Nephron progenitor cell (in vitro differentiated cells): Measurements from ENCODE around the gene DNTTIP2.
"Not testable (repeated sequence)": the region's sequence is repeated elsewhere in the genome, so short reads cannot be mapped to it uniquely, and the experiment has no call there.

Experiments used
- DNase-seq: peaks from one replicate; pipeline ENCODE4 v3.0.0; 2021
- H3K27ac Mint-ChIP-seq: 2 replicates; pipeline ENCODE4 v1.8.0; 2021; ENCODE audit warnings: mild to moderate bottlenecking, moderate library complexity, mixed read lengths
- H3K27me3 Mint-ChIP-seq: 2 replicates; pipeline ENCODE4 v1.8.0; 2021; ENCODE audit warnings: mild to moderate bottlenecking, low read depth, mixed read lengths; ENCODE audit not compliant: poor library complexity
- H3K36me3 Mint-ChIP-seq: 2 replicates; pipeline ENCODE4 v1.8.0; 2021; ENCODE audit warnings: low read depth, mixed read lengths
- H3K4me1 Mint-ChIP-seq: 2 replicates; pipeline ENCODE4 v1.8.0; 2021; ENCODE audit warnings: mixed read lengths
- H3K4me3 Mint-ChIP-seq: 2 replicates; pipeline ENCODE4 v1.8.0; 2021; ENCODE audit warnings: mild to moderate bottlenecking, moderate library complexity, mixed read lengths
- H3K9me3 Mint-ChIP-seq: 2 replicates; pipeline ENCODE4 v1.8.0; 2021; ENCODE audit warnings: mild to moderate bottlenecking, moderate library complexity, mixed read lengths
- TF ChIP-seq, protein P1 (sequence below): fragments of 200-600 bp; sonication (generic); IDR thresholded peaks from 2 replicates; pipeline ENCODE4 v1.5.0; 2021; ENCODE audit warnings: antibody characterized with exemption

DNTTIP2 gene, protein sequence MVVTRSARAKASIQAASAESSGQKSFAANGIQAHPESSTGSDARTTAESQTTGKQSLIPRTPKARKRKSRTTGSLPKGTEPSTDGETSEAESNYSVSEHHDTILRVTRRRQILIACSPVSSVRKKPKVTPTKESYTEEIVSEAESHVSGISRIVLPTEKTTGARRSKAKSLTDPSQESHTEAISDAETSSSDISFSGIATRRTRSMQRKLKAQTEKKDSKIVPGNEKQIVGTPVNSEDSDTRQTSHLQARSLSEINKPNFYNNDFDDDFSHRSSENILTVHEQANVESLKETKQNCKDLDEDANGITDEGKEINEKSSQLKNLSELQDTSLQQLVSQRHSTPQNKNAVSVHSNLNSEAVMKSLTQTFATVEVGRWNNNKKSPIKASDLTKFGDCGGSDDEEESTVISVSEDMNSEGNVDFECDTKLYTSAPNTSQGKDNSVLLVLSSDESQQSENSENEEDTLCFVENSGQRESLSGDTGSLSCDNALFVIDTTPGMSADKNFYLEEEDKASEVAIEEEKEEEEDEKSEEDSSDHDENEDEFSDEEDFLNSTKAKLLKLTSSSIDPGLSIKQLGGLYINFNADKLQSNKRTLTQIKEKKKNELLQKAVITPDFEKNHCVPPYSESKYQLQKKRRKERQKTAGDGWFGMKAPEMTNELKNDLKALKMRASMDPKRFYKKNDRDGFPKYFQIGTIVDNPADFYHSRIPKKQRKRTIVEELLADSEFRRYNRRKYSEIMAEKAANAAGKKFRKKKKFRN

DNA sequence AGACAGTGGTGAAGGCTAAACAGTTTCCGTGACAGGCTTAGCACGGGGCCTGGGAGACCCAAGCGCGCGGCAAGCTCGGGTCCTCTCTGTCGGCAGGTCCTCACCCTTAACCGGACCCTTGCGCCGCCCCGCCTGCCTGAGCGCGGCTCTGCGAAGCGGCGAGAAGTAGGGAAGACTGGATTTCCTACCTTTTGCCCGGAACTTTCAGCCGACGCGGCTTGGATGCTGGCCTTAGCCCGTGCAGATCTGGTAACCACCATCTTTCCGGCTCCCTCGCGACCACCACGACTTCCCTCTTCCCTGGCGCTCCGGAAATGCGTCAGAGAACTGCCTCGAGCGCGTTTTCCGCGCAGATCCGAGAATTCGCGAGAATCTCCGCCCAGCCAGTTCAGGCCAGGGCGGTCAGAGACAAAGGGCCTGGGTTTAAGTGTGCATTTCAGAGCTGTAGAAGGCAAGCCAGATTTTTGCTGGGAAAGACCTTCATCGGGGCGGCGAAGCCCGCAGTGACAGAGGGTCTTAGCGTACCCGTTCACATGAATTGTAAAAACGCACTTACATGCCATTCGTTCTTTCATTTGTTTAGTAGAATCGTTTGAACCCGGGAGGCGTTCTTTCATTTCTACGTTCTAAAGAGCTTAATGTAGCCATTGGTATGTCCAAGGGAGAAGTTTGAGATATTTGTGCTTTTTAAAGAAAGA lies at the start of gene DNTTIP2:
TSS of gene DNTTIP2 (minus strand) at position 318 of the 698 bp plus-strand sequence. CDS start at position 260, 58 bp downstream.
- peak; percentile 89 for DNase-seq
- no peaks in the 10 kb centered on the region for H3K27me3 Mint-ChIP-seq
- TF ChIP-seq, protein P1, sequence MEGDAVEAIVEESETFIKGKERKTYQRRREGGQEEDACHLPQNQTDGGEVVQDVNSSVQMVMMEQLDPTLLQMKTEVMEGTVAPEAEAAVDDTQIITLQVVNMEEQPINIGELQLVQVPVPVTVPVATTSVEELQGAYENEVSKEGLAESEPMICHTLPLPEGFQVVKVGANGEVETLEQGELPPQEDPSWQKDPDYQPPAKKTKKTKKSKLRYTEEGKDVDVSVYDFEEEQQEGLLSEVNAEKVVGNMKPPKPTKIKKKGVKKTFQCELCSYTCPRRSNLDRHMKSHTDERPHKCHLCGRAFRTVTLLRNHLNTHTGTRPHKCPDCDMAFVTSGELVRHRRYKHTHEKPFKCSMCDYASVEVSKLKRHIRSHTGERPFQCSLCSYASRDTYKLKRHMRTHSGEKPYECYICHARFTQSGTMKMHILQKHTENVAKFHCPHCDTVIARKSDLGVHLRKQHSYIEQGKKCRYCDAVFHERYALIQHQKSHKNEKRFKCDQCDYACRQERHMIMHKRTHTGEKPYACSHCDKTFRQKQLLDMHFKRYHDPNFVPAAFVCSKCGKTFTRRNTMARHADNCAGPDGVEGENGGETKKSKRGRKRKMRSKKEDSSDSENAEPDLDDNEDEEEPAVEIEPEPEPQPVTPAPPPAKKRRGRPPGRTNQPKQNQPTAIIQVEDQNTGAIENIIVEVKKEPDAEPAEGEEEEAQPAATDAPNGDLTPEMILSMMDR: no peak
- peaks cover 33% of the 10 kb centered on the region for H3K36me3 Mint-ChIP-seq
- H3K4me3 Mint-ChIP-seq: peak within 1 kb of the TSS; percentile 90
- peak within 1 kb of the TSS; percentile 100 for H3K27ac Mint-ChIP-seq
- H3K4me1 Mint-ChIP-seq: peaks cover 33% of the 10 kb centered on the region
- no peaks in the 10 kb centered on the region for H3K9me3 Mint-ChIP-seq

DNA sequence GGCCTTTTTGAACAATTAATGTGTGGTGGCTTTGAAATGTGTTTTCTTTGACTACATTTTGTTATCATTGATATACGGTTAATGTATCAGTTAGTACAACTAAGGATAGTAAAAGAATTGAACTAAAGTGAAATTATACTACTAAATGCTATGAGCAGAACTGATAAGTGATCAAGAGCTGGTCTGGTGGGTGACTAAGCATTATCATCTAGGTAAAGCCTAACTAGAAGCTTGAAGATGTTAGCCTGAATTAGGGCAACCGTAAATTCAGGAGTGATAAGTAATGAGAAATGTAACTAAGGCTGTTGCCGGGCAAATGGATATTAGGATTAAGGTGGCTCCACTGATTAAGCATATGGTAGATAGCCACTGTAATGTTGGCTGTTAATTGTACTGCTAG lies 46.2 kb upstream of the DNTTIP2 start:
- TF ChIP-seq, protein P1: no peak
- Mint-ChIP-seq H3K27ac (no peak overlapping the region), H3K9me3 (peaks cover 18% of the 10 kb centered on the region), H3K4me3 (no peak overlapping the region), H3K27me3 (peaks cover 3% of the 10 kb centered on the region), H3K4me1 (no peaks in the 10 kb centered on the region), H3K36me3 (no peaks in the 10 kb centered on the region)
- DNase-seq: no peak

DNA sequence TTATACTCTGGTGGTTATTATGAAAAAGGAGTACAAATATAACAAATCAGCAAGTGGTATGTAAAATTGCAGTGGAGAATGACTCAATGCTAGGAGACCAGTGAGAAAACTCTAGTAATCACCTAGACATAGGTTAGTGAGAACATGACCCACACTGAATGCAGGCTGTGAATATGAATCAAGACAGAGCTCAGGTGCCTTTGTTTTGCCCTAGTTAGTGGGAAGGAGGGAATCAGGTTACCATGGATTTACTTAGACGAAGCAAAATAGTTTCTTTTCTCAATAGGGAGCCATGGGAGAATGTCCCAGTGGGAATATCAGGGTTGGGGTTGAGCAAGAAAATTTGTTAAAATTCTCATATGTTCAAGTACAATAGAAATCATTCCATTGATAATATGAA lies 40.8 kb upstream of the DNTTIP2 start:
- Mint-ChIP-seq H3K36me3 (no peaks in the 10 kb centered on the region), H3K27me3 (peaks cover under 1% of the 10 kb centered on the region), H3K27ac (no peak overlapping the region), H3K4me1 (no peaks in the 10 kb centered on the region), H3K9me3 (peaks cover 25% of the 10 kb centered on the region), H3K4me3 (no peak overlapping the region)
- TF ChIP-seq, protein P1: no peak
- no peak for DNase-seq

DNA sequence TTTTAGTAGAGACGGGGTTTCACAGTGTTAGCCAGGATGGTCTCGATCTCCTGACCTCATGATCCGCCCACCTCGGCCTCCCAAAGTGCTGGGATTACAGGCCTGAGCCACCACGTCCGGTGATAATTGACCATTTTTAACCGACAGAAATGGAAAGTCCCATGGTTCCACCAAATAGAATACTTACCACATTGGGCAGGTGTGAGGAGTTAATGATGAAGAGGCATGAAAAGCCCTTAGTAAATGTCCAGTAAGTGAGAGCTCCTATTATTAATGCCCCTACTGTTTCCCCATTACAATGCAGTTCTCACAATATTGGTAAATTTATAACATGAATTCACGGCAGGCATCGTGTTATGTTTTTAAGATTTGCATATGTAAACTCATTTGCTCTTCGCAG lies 38.3 kb upstream of the DNTTIP2 start:
- Mint-ChIP-seq H3K9me3 (peaks cover 32% of the 10 kb centered on the region), H3K4me1 (no peaks in the 10 kb centered on the region), H3K27me3 (peaks cover 9% of the 10 kb centered on the region), H3K4me3 (no peak overlapping the region), H3K27ac (no peak overlapping the region), H3K36me3 (no peaks in the 10 kb centered on the region)
- DNase-seq: no peak
- TF ChIP-seq, protein P1: no peak

DNA sequence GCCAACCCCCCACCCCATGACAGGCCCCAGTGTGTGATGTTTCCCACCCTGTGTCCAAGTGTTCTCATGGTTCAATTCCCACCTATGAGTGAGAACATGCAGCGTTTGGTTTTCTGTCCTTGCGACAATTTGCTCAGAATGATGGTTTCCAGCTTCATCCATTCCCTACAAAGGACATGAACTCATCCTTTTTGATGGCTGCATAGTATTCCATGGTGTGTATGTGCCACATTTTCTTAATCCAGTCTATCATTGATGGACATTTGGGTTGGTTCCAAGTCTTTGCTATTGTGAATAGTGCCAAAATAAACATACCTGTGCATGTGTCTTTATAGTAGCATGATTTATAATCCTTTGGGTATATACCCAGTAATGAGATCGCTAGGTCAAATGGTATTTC lies 31.9 kb upstream of the DNTTIP2 start:
- not testable (repeated sequence) for H3K27ac Mint-ChIP-seq, H3K36me3 Mint-ChIP-seq, H3K4me3 Mint-ChIP-seq, DNase-seq
- Mint-ChIP-seq H3K4me1 (peaks cover 20% of the 10 kb centered on the region), H3K27me3 (peaks cover 14% of the 10 kb centered on the region), H3K9me3 (peaks cover 41% of the 10 kb centered on the region)

DNA sequence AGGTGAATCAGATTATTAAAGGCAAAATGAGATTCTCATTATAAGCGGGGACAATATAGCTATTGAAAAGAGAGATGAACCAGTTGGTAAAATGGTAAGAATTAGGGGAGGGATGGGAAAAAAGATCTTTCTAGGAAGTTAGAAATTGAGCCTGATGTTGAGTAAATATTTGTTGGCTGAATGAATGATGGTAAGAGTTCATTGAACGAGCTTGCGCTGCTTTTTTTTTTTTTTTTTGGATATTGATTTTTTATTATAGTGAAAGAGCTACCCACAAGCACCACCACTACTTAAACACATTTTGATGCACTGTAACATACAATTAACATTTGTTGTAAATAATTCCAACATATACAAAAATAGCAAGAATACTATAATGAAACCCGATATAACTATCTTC lies 31.3 kb upstream of the DNTTIP2 start:
- TF ChIP-seq, protein P1: no peak
- H3K27me3 Mint-ChIP-seq: peaks cover 14% of the 10 kb centered on the region
- peaks cover 20% of the 10 kb centered on the region for H3K4me1 Mint-ChIP-seq
- peak overlapping the region; percentile 79 for H3K4me3 Mint-ChIP-seq
- H3K36me3 Mint-ChIP-seq: no peaks in the 10 kb centered on the region
- H3K9me3 Mint-ChIP-seq: peaks cover 35% of the 10 kb centered on the region
- no peak overlapping the region for H3K27ac Mint-ChIP-seq
- DNase-seq: no peak
